IMR-90 (cell line): ENCODE results near the gene CD82. TPM values are rescaled to one million over a fixed set of nuclear protein-coding genes. Genes with fewer than 3 reads are reported as not detected.
A peak's percentile ranks its signal among the peaks of the same experiment; 100 is the strongest.

Experiments
- ATAC-seq: fragments of 200-7000 bp; cut with Tn5 transposase; 2 replicates; pipeline ENCODE4 v1.9.1; 2020; ENCODE audit warnings: low read depth, mild to moderate bottlenecking, moderate library complexity
- BruUV-seq: library from RNA; stranded (reverse); fragments of 400-500 nt; replicated peaks from 2 replicates; lab custom pipeline; 2021; lab: Mats Ljungman, UMichigan
- CTCF ChIA-PET: fragments of 300-600 bp; formaldehyde crosslinking; extraction: SDS; loops from one replicate; lab custom pipeline; 2021; ENCODE audit warnings: antibody characterized with exemption; lab: Yijun Ruan, JAX
- POLR2A ChIA-PET: fragments of 300-600 bp; sonication (Branson Sonifier 250); formaldehyde crosslinking; loops from one replicate; lab custom pipeline; 2022; ENCODE audit warnings: antibody characterized with exemption; ENCODE audit not compliant: unreplicated experiment; lab: Charles Lee
- DNase-seq: peaks from one replicate; pipeline ENCODE4 v3.0.0; 2013
- H2AFZ ChIP-seq: replicated peaks from 2 replicates; pipeline ENCODE3; 2013; ENCODE audit warnings: low read length, mild to moderate bottlenecking; ENCODE audit not compliant: poor library complexity
- H2AK5ac ChIP-seq: 2 replicates; pipeline ENCODE4 v1.6.1; 2013; ENCODE audit warnings: low read depth, low read length, inconsistent platforms
- H2AK9ac ChIP-seq: replicated peaks from 2 replicates; pipeline ENCODE3; 2013; ENCODE audit warnings: mild to moderate bottlenecking, low read depth, low read length, moderate library complexity; ENCODE audit not compliant: poor library complexity
- H2BK120ac ChIP-seq: 2 replicates; pipeline ENCODE4 v1.6.1; 2013; ENCODE audit warnings: low read depth, low read length, inconsistent platforms
- H2BK15ac ChIP-seq: 3 replicates; pipeline ENCODE4 v1.6.1; 2013; ENCODE audit warnings: low read depth, low read length, inconsistent platforms
- H2BK20ac ChIP-seq: 2 replicates; pipeline ENCODE4 v1.6.1; 2013; ENCODE audit warnings: low read depth, mild to moderate bottlenecking, inconsistent platforms, low read length, moderate library complexity
- H2BK5ac ChIP-seq: 2 replicates; pipeline ENCODE4 v1.6.1; 2013; ENCODE audit warnings: mild to moderate bottlenecking, low read depth, low read length, inconsistent platforms; ENCODE audit not compliant: poor library complexity, severe bottlenecking
- H3K14ac ChIP-seq: replicated peaks from 2 replicates; pipeline ENCODE4 v1.6.1; 2013; ENCODE audit warnings: low read depth, low read length, inconsistent platforms
- H3K18ac ChIP-seq: 2 replicates; pipeline ENCODE4 v1.6.1; 2013; ENCODE audit warnings: low read depth, low read length, control low read depth
- H3K23ac ChIP-seq: 2 replicates; pipeline ENCODE4 v1.6.1; 2013; ENCODE audit warnings: low read depth, low read length, inconsistent platforms
- H3K27ac ChIP-seq: 2 replicates; pipeline ENCODE4 v1.5.1; 2013; ENCODE audit warnings: mild to moderate bottlenecking, control low read depth, low read length; ENCODE audit not compliant: insufficient read depth
- H3K27me3 ChIP-seq: 2 replicates; pipeline ENCODE4 v1.6.1; 2013; ENCODE audit warnings: low read length; ENCODE audit not compliant: control insufficient read depth, insufficient read depth
- H3K36me3 ChIP-seq: 2 replicates; pipeline ENCODE4 v1.6.1; 2013; ENCODE audit warnings: low read length, mixed read lengths; ENCODE audit not compliant: control insufficient read depth, insufficient read depth
- H3K4ac ChIP-seq: 2 replicates; pipeline ENCODE4 v1.6.1; 2013; ENCODE audit warnings: low read depth, low read length, inconsistent platforms
- H3K4me1 ChIP-seq: 2 replicates; pipeline ENCODE4 v1.6.1; 2013; ENCODE audit warnings: low read length, mixed read lengths; ENCODE audit not compliant: control insufficient read depth, insufficient read depth
- H3K4me2 ChIP-seq: 2 replicates; pipeline ENCODE4 v1.6.1; 2013; ENCODE audit warnings: low read depth, mild to moderate bottlenecking, control low read depth, low read length, moderate library complexity
- H3K4me3 ChIP-seq: 2 replicates; pipeline ENCODE4 v1.5.1; 2013; ENCODE audit warnings: low read depth, mild to moderate bottlenecking, control low read depth, low read length, moderate library complexity; ENCODE audit not compliant: insufficient read depth
- H3K56ac ChIP-seq: 2 replicates; pipeline ENCODE4 v1.6.1; 2013; ENCODE audit warnings: low read length, inconsistent platforms; ENCODE audit not compliant: insufficient read depth; ENCODE audit errors: extremely low read depth
- H3K79me1 ChIP-seq, 2 experiments: 2 replicates each; pipeline ENCODE4 v1.6.1; 2013; ENCODE audit warnings: low read length in 2 of 2, inconsistent platforms in 1 of 2, low read depth in 1 of 2
- H3K9ac ChIP-seq: 2 replicates; pipeline ENCODE4 v1.6.1; 2013; ENCODE audit warnings: low read depth, low read length, control low read depth
- H3K9me1 ChIP-seq: 2 replicates; pipeline ENCODE4 v1.6.1; 2013; ENCODE audit warnings: low read length, inconsistent platforms; ENCODE audit not compliant: insufficient read depth
- H3K9me3 ChIP-seq: 2 replicates; pipeline ENCODE4 v1.6.1; 2013; ENCODE audit warnings: low read length; ENCODE audit not compliant: control insufficient read depth, insufficient read depth
- H4K20me1 ChIP-seq: 2 replicates; pipeline ENCODE4 v1.6.1; 2013; ENCODE audit warnings: low read length, inconsistent platforms; ENCODE audit not compliant: insufficient read depth
- H4K5ac ChIP-seq: 2 replicates; pipeline ENCODE4 v1.6.1; 2013; ENCODE audit warnings: mild to moderate bottlenecking, low read depth, low read length, control low read depth
- H4K8ac ChIP-seq, 2 experiments: 2 replicates each; pipeline ENCODE4 v1.6.1; 2013; ENCODE audit warnings: low read depth in 2 of 2, low read length in 2 of 2, control low read depth in 1 of 2, inconsistent platforms in 1 of 2
- H4K91ac ChIP-seq: 2 replicates; pipeline ENCODE4 v1.6.1; 2013; ENCODE audit warnings: low read depth, low read length, inconsistent platforms; ENCODE audit not compliant: insufficient read depth
- BHLHE40 ChIP-seq: fragments of 150-350 bp; IDR thresholded peaks from 2 replicates; pipeline ENCODE4 v1.6.1; 2016; ENCODE audit warnings: mild to moderate bottlenecking, low read depth, low read length
- CEBPB ChIP-seq: IDR thresholded peaks from 2 replicates; pipeline ENCODE4 v1.6.1; 2012; ENCODE audit warnings: low read depth, low read length, improper control_type of control experiment
- CHD1 ChIP-seq: IDR thresholded peaks from 2 replicates; pipeline ENCODE4 v1.6.1; 2012; ENCODE audit warnings: low read depth, low read length, improper control_type of control experiment
- CTCF ChIP-seq: conservative IDR thresholded peaks from 2 replicates; pipeline ENCODE4 v1.5.1; 2012; ENCODE audit warnings: mild to moderate bottlenecking, low read depth, low read length, improper control_type of control experiment
- ELK1 ChIP-seq: fragments of 150-350 bp; IDR thresholded peaks from 2 replicates; pipeline ENCODE4 v1.6.1; 2016; ENCODE audit warnings: low read depth, mild to moderate bottlenecking, low read length, moderate library complexity, borderline replicate concordance
- MAFK ChIP-seq: IDR thresholded peaks from 2 replicates; pipeline ENCODE4 v1.6.1; 2012; ENCODE audit warnings: low read depth, low read length, improper control_type of control experiment
- RAD21 ChIP-seq: IDR thresholded peaks from 2 replicates; pipeline ENCODE4 v1.6.1; 2012; ENCODE audit warnings: low read length, improper control_type of control experiment
- SMC3 ChIP-seq: fragments of 150-350 bp; IDR thresholded peaks from 2 replicates; pipeline ENCODE4 v1.6.1; 2016; ENCODE audit warnings: low read depth, mild to moderate bottlenecking, antibody characterized with exemption, low read length, moderate library complexity
- USF2 ChIP-seq: fragments of 150-350 bp; IDR thresholded peaks from 2 replicates; pipeline ENCODE4 v1.6.1; 2017; ENCODE audit warnings: mild to moderate bottlenecking, antibody characterized with exemption, low read length, low read depth
- WGBS, 2 experiments: methylation state at CpG; one replicate each; pipeline versions ENCODE4 v1.1.5 to v1.1.7; 2013; ENCODE audit warnings: missing lambda C conversion rate in 2 of 2; ENCODE audit not compliant: insufficient read length in 1 of 2; ENCODE audit errors: extremely low coverage in 2 of 2; 5-methylcytosine and 5-hydroxymethylcytosine counted together
- dilution Hi-C: fragments of 300-500 bp; cut with HindIII; formaldehyde crosslinking; loops from one replicate; pipeline ENCODE4 v1.14.3; 2018; ENCODE audit warnings: low sequenced_read_pairs; ENCODE audit not compliant: unreplicated experiment
- in situ Hi-C: fragments of 300-500 bp; cut with MboI; formaldehyde crosslinking; loops from 3 replicates; pipeline ENCODE4 v1.14.3; 2019; ENCODE audit warnings: low sequenced_read_pairs, inconsistent platforms, mixed read lengths
- intact Hi-C: fragments of 100-400 bp; cut with micrococcal nuclease; formaldehyde crosslinking; loops from 2 replicates; pipeline ENCODE4 v1.10.0; 2022
- polyA plus RNA-seq, 3 experiments: library from polyadenylated mRNA; depleted of rRNA; stranded (reverse); fragments of >200 nt; gene quantifications; 2 replicates each; pipeline ENCODE4 v1.2.3, GENCODE V29; 2012; ENCODE audit warnings: low replicate concordance in 1 of 3
- total RNA-seq: library from RNA; depleted of rRNA; stranded (reverse); fragments of >200 nt; gene quantifications from 2 replicates; pipeline ENCODE4 v1.2.3, GENCODE V29; 2012

Gene CD82
- total and polyA plus RNA-seq, 2 of the 4 experiments (the other 2 are of a cell fraction), result 32.8 to 49.4 TPM

- Histone ChIP-seq H2BK120ac (peak overlapping the region; percentile 94), H3K27me3 (no peaks in the 10 kb centered on the region), H3K4me2 (peak overlapping the region; percentile 94), H3K79me1 (peaks cover 29 to 58% of the 10 kb centered on the region in 2 experiments), H2AK9ac (no peak overlapping the region), H3K27ac (no peak overlapping the region), H2AFZ (no peak overlapping the region), H4K8ac (peak overlapping the region in 1 of 2 experiments; percentile 82; a peak in 1 of 4 replicates), H3K36me3 (no peaks in the 10 kb centered on the region), H4K20me1 (no peaks in the 10 kb centered on the region), H4K91ac (peak overlapping the region; percentile 91), H3K23ac (peak overlapping the region; percentile 81; the same call in 1 of the 2 replicates), H2AK5ac (peak overlapping the region; percentile 99), H3K14ac (peak overlapping the region; percentile 83; the same call in 1 of the 2 replicates), H3K4me1 (peaks cover 53% of the 10 kb centered on the region), H3K4me3 (no peak overlapping the region), H3K9me3 (no peaks in the 10 kb centered on the region), H3K9me1 (peaks cover 40% of the 10 kb centered on the region), H2BK5ac (no peak overlapping the region), H2BK20ac (peak overlapping the region; percentile 89), H4K5ac (no peak overlapping the region; the same call in 1 of the 2 replicates), H2BK15ac (peak overlapping the region; percentile 83; the same call in 2 of the 3 replicates), H3K18ac (no peak overlapping the region; the same call in 1 of the 2 replicates), H3K56ac (no peak overlapping the region), H3K4ac (peak overlapping the region; percentile 92), H3K9ac (no peak overlapping the region; the same call in 1 of the 2 replicates)
- ChIA-PET CTCF (no interaction called here), POLR2A (no interaction called here)
- intact Hi-C loops, result loop anchor here (10.0 kb wide), 2 partner anchors 158 to 198 kb away; partner anchors contain the start of gene TSPAN18
- DNase-seq, result no peak
- TF ChIP-seq USF2 (no peak), BHLHE40 (no peak), RAD21 (no peak), SMC3 (no peak), CTCF (peak; percentile 25), CEBPB (no peak), CHD1 (no peak), MAFK (no peak), ELK1 (no peak)
- dilution Hi-C loops, result no loop called here
- no peak for ATAC-seq
- in situ Hi-C loops, result loop anchor here (25.0 kb wide), 1 partner anchor 1245 kb away; the partner anchor contains the start of gene SLC35C1
- BruUV-seq, result no TSS peak
- 83% methylated on average over 7 of the region's 11 CpGs; no CpG with 5 or more reads in 1 of the 2 experiments for WGBS, 2 experiments
Observed at GRCh38 chr11:44566952-44567875, 1.8 kb downstream of the CD82 start.
